Mesothelial cell of epicardium (in vitro differentiated cells): ENCODE data around the gene ROS1. TPM values are rescaled to one million over a fixed set of nuclear protein-coding genes. Genes with fewer than 3 reads are reported as not detected.

Experiments
- DNase-seq, 2 experiments: peaks; one replicate each; pipeline ENCODE4 v3.0.0; 2021; ENCODE audit warnings: low spot score in 2 of 2; ENCODE audit not compliant: unreplicated experiment in 2 of 2
- H3K27ac Mint-ChIP-seq: 2 replicates; pipeline ENCODE4 v1.8.0; 2021; ENCODE audit warnings: mixed read lengths
- H3K27me3 Mint-ChIP-seq: 2 replicates; pipeline ENCODE4 v1.8.0; 2021; ENCODE audit warnings: low read depth, mixed read lengths
- H3K36me3 Mint-ChIP-seq: 2 replicates; pipeline ENCODE4 v1.8.0; 2021; ENCODE audit warnings: mixed read lengths
- H3K4me1 Mint-ChIP-seq: 2 replicates; pipeline ENCODE4 v1.8.0; 2021; ENCODE audit warnings: mixed read lengths
- H3K4me3 Mint-ChIP-seq: 2 replicates; pipeline ENCODE4 v1.8.0; 2021; ENCODE audit warnings: mild to moderate bottlenecking, moderate library complexity, mixed read lengths
- H3K9me3 Mint-ChIP-seq: 2 replicates; pipeline ENCODE4 v1.8.0; 2021; ENCODE audit warnings: mixed read lengths
- total RNA-seq: library from RNA; stranded (reverse); gene quantifications from 3 replicates; pipeline ENCODE4 v1.2.1, GENCODE V29; 2021
- TF ChIP-seq, protein P1 (sequence below): fragments of 200-600 bp; sonication (generic); IDR thresholded peaks from one replicate; pipeline ENCODE4 v1.5.0; 2021; ENCODE audit warnings: antibody characterized with exemption; ENCODE audit not compliant: unreplicated experiment

Gene ROS1
- total RNA-seq, 1 donor from 2014 or later, result not detected

- peak; percentile 42 to 69 for DNase-seq
- peaks cover 98% of the 10 kb centered on the region for H3K27me3 Mint-ChIP-seq
- H3K36me3 Mint-ChIP-seq, result no peaks in the 10 kb centered on the region
Observed at GRCh38 chr6:117265410-117266256, 160.1 kb downstream of the ROS1 start, which contains the start of gene VGLL2. TSS of gene VGLL2 (plus strand) at chr6:117265558. CDS start at chr6:117265764, 206 bp downstream.

DNA sequence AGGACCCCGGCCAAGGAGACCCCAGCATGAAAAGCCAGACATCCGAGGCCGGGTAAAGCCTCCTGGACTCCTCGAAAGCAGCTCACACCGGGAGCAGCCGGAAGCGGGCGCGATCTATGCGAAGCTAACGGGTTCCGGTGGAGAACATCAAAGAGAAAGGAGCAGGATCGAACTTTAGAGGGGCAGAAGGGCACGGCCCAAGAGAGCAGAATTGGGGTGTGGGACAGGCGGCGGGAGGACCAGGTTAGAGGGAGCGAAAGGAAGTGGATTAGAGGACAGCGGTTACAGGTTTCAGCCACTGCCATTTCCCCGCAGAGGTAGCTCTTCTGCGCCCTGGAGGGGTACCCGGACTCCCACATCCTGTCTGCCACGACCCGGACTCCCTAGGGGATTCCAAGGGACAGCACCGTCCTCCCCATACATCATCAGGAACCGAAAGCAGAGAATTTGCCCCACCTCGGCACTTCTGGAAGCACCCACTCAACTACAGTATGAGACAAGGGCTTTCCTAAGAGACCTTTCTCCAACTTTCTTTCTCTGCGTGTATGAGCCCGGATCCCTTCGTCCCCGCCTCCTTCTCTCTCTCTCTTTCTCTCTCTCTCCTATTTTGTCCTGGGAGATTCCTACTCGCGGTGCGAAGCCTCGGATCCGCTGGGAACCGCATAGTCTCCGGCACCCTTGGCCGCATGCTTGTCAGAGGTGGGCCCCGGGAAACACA, 160.9 kb downstream of the ROS1 start:
- Mint-ChIP-seq H3K27me3 (peaks cover 99% of the 10 kb centered on the region), H3K27ac (no peak overlapping the region), H3K4me3 (peak overlapping the region; percentile 68), H3K9me3 (no peaks in the 10 kb centered on the region), H3K4me1 (peaks cover 18% of the 10 kb centered on the region), H3K36me3 (no peaks in the 10 kb centered on the region)
- DNase-seq, result peak in 1 of 2 experiments; percentile 42
- TF ChIP-seq, protein P1, sequence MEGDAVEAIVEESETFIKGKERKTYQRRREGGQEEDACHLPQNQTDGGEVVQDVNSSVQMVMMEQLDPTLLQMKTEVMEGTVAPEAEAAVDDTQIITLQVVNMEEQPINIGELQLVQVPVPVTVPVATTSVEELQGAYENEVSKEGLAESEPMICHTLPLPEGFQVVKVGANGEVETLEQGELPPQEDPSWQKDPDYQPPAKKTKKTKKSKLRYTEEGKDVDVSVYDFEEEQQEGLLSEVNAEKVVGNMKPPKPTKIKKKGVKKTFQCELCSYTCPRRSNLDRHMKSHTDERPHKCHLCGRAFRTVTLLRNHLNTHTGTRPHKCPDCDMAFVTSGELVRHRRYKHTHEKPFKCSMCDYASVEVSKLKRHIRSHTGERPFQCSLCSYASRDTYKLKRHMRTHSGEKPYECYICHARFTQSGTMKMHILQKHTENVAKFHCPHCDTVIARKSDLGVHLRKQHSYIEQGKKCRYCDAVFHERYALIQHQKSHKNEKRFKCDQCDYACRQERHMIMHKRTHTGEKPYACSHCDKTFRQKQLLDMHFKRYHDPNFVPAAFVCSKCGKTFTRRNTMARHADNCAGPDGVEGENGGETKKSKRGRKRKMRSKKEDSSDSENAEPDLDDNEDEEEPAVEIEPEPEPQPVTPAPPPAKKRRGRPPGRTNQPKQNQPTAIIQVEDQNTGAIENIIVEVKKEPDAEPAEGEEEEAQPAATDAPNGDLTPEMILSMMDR, result no peak

More at GRCh38 chr6:117265410-117266256, 160.1 kb downstream of the ROS1 start, which contains the start of gene VGLL2:
- Mint-ChIP-seq H3K9me3 (no peaks in the 10 kb centered on the region), H3K4me1 (peaks cover 20% of the 10 kb centered on the region), H3K27ac (no peak within 1 kb of the TSS), H3K4me3 (peak within 1 kb of the TSS; percentile 68)
- TF ChIP-seq, protein P1, result no peak

GRCh38 chr6:117264369-117264691, 161.4 kb downstream of the ROS1 start:
- DNase-seq, result no peak
- peaks cover 99% of the 10 kb centered on the region for H3K27me3 Mint-ChIP-seq
- no peak overlapping the region for H3K27ac Mint-ChIP-seq
- peaks cover 16% of the 10 kb centered on the region for H3K4me1 Mint-ChIP-seq
- no peaks in the 10 kb centered on the region for H3K36me3 Mint-ChIP-seq
- H3K4me3 Mint-ChIP-seq, result peak overlapping the region; percentile 68
- TF ChIP-seq, protein P1, result no peak
- no peaks in the 10 kb centered on the region for H3K9me3 Mint-ChIP-seq

- no peak overlapping the region for H3K27ac Mint-ChIP-seq
- H3K4me3 Mint-ChIP-seq, result no peak overlapping the region
- H3K27me3 Mint-ChIP-seq, result peaks cover 97% of the 10 kb centered on the region
- H3K9me3 Mint-ChIP-seq, result no peaks in the 10 kb centered on the region
- H3K4me1 Mint-ChIP-seq, result peaks cover 16% of the 10 kb centered on the region
- H3K36me3 Mint-ChIP-seq, result no peaks in the 10 kb centered on the region
- TF ChIP-seq, protein P1, result no peak
- no peak for DNase-seq
Observed at GRCh38 chr6:117263353-117263927, 162.3 kb downstream of the ROS1 start.

DNA sequence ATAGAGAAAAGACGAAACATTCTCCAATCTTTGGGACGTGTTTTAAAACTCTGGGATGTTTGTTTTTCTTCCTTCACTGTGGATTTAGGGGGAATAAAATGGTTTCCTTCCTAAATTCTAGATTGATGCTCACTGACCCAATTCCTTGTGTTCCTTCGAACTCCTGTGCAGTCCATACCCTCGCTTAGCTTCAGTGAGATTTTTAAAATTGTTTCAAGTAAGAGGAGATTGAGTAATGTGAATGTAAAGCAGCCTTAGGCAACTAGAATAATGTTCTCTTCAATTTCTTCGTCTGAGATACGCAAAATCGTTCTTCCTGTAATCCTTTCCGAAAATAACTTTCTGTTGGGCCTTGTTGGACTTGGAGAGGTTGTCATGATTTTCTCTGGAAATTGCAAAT, 162.9 kb downstream of the ROS1 start:
- peaks cover 16% of the 10 kb centered on the region for H3K4me1 Mint-ChIP-seq
- H3K9me3 Mint-ChIP-seq, result no peaks in the 10 kb centered on the region
- H3K27ac Mint-ChIP-seq, result no peak overlapping the region
- H3K27me3 Mint-ChIP-seq, result peaks cover 96% of the 10 kb centered on the region
- H3K4me3 Mint-ChIP-seq, result no peak overlapping the region
- TF ChIP-seq, protein P1, result no peak
- DNase-seq, result no peak
- no peaks in the 10 kb centered on the region for H3K36me3 Mint-ChIP-seq
